Activated CD4-positive, alpha-beta T cell treated with anti-CD3 and anti-CD28 coated beads for 48 hours (primary cell): ENCODE data around the gene FEN1.

Experiments used
- DNase-seq: peaks from one replicate; pipeline ENCODE4 v3.0.0-alpha.2; 2020

Gene FEN1

DNA sequence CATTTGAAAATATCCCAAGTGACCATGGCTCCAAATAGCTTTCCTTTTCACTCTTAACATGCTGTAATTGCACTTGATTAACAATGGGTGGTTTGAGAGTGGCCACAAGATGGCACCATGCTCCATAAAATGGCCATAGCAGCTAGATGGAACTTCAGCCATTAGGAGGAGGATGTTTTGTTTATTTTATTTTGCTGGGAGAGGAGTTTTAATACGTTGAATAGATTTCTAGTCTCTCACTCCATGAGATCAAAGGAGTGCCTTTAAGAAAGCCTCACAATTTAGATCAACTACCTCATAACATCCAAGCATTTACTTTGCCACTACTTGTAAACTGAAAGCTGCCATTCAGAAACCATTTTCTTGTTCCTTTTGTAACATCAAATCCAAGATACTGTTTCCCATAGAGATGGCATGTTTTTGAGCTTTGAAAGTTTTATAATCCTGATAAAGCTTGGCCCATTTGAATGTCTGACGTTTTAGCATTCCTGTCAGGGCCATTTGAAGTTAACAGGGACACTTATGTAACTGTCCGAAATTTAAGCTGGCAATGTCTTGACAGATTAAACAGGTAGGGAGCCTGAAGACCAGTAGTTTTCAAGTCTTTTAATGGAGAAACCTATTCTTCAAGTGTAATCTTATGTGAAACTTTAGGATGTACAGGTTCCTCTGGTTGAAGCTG, 4.7 kb downstream of the FEN1 start:
- peak; percentile 72 for DNase-seq

DNA sequence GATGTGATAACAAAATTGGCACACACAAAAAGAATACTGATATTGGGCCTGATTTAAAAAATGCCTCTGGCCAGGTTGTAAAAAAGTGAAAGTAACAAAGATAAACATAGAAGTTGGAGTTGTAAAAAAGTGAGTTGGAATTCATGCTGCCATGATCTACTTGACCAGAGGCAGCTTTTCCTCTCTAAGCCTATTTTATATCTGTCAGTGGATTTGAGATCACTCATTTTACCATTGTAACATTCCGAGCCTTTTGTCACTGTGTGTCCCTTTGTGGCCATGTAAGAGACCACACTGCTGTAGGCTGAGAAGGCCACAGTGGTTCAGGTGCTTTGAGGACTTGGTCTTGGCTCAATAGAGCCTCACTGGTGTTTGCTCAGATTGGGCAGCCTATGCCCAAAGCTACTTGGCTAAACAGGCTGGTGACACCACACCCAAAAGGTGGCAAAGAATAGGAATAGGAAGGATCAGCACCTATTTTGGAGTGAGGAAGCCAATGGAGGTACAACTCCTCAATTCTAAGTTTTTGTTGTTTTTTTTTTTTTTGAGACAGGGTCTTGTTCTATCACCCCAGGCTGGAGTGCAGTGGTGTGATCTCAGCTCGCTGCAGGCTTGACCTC, 7.1 kb downstream of the FEN1 start:
- DNase-seq: no peak

DNA sequence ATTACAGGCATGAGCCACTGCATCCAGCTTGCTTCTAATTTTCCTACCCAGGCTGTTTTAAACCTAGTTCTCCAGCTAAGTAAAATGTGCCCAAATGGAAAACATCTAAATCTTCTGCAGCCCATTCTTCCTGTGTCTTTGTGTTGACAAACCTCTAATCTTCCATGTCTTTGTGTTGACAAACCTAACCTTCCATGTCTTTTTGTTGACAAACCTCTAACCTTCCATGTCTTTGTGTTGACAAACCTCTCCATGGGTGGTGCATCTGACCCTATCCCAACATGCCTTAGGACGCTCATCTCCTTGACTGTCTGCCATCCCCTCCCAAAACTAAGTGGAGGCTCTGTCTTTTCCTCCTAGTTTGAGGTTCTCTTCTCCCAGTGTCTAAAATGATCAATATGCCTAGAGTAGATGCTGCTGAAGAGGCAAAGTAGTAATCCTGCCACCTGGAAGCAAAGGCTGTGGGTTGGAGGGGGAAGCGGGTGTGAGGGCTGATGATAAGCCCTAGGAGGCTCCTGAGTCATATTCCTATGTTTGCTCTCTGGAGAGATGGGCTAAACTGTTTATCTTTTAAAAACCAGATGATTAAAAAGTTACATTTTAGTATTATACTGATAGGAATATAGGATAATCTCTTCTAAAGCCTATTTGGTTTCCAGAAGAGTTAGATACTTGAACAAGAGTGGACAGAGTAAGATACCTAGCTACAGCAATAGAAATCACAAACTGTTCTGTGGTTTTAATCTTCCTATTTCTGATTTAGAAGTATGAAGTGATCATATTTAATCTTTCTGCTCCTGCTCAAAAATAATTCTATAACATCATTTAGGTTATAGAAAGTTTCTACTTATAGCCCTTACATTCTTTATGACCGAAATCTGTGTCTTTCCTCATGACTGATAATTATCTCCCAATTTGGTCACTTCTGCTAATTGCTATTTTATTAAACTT, 7.9 kb downstream of the FEN1 start:
- no peak for DNase-seq

DNA sequence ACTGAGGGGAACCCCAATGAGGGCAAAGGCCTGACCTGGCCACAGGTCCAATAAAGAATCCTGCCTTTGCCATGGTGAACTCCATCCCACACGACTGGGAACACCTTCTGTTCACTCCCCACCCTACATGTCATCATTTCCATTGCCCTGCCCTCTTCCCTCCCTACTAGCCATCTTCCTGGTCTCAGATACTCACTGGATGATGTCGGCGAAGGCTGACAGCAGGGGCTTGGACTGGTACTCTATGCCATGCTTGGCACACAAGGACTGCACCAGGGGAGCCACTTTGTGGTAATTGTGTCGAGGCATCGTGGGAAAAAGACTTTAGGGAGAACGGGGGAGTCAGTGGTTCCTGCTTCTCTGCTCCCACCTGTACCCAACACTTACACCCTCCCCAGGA, 9.9 kb downstream of the FEN1 start:
- no peak for DNase-seq

DNA sequence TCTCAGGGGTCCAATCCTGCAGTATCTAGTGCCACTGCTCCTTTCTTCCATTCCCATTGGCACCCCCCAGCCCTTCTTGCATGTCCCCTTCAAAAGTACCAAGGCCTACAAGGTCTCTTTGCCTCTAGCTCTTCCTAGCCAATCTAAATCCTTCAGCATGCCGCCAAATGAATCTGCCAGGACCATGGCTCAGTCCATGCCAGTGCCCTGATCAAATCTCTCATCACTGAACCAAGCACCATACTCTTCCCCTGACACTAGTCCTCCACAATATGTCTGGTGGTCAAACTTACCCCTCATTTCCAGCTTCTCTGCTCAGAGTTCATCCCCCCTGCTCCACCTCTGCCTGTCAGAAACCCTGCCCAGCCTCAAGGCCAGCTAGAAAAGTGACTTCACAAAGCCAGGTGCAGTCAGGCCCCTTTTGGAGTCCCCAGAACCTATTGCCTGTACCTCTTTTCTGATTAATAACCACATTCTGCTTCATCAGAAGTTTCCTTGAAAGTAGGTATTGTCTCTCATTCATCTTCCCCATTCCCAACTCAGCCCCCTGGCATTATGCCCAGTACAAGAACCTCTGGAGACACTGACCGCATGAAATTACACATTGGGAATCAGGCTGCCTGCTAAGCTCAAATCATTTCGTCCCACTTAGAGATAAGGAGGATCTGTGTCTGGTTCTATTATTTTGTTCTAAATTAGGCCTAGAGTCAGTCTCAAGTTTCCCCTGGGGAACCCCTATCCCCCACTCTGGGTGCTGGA, 11.4 kb downstream of the FEN1 start:
- no peak for DNase-seq

DNA sequence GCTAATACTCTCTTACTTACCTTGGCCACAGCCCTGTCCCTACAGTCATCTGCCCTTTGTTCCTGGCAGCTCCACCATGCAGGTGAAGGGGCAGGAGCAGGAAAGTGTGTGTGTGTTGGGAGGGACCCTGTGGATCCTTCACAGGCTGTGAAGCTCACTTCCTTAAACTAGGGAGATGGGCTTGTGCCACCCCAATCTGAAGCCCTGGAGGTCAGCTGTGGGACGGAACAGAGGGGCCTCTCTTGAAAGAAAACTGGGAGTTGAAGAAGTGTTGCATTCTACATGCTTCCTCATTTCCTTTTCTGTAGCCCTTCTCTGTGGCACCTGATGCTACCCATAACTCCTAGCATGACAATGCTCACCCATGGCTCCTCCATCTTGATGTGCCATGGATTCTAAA, 12.4 kb downstream of the FEN1 start:
- no peak for DNase-seq

DNA sequence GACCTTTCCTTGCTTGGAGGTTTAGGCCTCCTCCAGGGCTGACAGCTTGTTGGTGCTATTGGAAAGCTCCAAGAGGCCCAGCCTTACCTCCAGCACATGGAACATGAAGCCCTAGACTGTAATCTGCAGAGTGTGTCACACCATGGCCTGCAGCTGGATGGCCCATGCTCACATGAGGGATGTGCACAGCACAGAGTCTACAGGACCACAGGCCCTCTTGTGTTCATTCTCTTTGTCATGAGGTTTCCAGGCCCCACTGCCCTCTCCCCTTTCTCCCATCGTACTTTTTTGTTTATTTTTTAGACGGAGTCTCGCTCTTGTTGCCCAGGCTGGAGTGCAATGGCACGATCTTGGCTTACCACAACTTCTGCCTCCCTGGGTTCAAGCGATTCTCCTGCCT, 14.1 kb downstream of the FEN1 start:
- no peak for DNase-seq

DNA sequence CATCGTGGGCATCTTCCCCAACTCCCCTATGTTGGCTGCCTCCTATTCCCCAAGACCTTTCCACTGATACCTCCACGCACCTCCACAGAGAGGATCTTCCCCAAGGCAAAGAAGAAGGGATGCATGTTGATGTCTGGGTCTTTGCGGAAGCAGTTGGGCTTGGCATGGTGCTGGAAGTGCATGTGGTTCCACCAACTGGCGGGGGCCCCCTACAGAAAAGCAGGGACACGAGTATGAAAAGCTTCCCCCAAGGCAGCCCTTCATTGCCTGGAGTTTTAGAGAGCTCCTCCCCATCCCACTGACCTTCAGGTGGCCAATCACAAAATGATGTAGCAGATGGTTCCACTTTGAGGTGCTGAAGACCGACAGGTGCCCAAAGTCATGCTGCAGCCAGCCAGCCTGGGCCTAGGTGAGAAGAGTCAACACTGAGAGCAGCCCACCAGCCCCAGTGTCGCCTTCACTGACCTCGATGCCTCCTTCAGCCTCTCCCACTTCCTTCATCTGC, 18.0 kb downstream of the FEN1 start:
- DNase-seq: no peak

DNA sequence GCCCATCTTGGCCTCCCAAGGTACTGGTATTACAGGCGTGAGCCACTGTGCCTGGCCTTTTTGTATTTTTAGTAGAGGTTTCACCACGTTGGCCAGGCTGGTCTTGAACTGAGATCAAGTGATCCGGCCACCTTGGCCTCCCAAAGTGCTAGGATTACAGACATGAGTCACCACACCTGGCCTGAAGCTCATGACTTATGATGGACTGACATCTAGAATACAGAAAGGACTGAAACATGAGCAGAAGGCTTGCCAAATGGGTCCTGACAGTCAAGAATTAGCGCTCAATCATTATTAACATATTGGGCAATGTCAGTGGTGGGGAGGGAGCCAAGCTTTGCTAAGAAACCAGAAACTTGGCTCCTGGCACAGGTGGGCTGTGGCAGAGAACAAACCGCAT, 19.1 kb downstream of the FEN1 start:
- DNase-seq: no peak

DNA sequence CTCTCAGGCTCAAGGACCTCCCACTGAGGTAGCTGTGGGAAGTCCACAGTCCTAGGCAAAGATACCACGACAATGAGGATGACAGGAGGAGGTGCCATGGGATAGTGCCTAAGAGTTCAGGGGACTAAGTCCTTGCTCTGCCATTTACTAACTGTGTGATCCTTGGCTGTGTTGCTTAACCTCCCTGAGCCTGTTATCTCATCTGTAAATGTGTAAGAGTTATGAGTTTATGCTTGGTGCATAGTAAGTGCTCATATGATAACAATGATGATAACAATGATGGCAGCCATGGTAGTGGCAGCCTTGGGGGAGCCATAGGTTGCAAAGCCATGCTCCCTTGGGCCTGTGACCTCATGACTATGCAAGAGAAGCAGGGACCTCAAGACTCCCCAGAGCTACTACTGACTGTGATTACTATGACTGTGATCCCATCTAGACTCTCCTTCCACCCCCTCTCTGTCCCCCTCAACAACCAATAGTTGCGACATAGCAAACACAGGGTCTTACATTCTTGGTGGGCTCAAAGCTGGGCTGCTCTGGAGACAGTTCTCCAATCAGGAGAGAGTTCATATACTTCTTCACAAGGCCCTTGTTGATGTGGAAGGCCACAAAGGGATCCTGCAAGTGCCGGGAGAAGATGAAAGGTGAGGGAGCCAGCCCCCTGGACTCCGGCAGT, 20.2 kb downstream of the FEN1 start:
- no peak for DNase-seq

DNA sequence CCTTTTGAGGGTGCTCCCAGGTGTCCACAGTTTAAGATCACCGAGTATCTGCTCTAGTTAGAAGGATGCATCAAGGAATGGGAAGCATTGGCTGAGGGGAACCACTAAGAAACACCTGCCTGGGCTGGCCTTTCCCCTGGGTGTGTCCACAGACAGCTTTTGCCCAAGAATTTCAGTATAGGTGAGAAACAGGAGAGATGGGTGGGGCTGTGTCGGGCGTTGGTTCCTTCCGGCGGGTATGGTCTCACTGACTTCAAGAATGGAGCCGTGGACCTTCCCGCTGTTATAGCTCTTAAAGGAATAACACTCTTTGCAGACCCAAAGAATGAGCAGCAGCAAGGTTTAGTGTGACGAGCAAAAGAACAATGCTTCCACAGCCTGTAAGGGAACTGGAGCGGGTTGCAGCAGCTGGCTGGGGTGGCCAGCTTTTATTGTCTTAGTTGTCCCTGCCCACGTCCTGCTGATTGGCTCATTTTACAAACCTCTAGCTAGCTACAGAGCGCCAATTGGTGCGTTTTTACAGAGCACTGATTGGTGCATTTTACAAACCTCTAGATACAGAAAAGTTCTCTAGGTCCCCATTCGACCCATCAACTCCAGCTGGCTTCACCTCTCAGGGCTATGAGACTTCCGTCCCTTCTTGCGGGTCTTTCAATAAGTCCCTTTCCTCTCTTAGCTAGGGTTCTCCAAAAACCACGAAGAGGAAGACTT, 21.7 kb downstream of the FEN1 start:
- peak; percentile 39 for DNase-seq

DNA sequence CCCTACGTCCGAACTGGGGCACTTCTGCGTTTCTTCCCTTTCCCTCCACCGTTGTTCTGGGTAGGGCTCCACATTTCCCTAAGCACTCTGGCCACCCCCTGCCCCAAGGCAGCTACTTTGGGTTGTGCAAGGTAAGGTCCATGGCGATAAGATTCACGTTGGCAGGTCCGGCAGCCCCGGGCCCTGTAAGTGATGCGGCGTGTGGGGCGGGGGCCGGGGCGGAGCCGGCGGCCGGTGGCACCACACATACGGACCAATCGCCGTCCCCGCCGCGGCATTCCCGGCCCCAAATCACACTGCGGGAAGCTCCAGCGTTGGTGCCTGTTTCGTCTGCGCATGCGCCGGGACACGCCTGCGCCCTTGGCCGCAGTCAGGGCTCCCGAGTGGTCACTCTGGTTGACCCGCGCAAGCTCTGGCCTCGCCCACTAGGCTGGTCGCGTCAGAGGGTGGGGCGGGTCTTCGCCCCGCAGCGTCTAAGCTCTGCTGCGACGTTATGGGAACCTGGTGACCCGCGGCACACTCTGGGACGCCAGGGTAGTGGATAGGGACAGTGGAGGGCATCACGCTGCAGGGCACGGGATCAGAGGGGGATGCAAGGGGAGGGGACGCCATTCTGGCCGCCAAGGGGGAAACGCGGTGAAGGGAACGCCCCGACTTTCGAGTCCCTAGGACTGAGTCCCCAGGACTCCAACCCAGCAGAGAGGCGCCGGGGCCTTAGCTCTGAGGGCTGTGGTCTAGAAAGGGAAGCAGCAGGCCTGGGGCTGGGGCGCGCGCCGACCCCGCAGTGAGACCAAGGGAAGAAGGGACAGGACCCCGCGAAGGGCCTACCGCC, 22.5 kb downstream of the FEN1 start:
- peak; percentile 71 for DNase-seq

DNA sequence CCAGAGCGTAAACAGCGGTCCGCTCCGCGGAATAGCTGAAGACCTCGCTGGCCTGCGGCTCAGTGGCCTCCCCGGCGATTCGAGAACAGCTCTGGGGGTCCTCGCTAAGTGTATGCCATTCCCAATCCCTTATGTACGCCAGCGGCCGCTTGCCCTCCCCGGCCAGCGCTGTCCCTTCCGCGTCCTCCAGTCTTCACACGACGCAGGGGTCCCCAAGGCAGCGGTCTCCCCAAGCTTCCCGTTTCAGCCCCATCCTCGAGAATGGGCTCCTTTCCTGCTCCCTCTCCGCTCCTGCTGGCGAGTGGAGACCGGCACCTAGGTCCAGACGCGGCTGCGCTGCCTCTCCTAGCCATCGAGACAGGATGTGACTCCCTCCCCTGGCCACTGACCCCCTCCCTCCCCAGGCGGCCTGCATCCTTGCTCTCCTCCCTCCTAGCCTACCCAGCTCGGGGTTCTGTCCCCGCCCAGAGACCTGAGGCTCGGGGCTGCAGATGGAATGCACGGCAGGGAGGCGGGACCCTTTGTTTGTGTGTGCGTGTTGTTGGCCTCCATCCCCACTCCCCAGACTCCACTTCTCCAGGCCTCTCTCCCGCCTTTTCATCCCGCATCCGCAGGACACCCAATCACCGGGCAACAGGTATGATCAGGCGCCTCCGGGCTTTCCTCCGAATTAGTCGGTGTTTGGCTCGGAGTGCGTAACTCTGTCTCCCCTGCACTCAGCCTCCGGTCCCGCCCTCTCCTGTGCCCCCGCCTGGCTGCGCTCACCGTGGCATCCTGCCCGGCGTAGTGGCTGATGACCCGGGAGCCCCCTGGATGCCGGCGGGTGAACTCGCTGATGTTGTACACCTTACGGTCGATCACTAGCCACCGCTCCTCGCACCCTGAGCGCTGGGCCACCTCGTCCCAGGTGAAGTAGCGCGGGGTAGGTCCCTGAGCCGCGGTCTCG, 23.4 kb downstream of the FEN1 start:
- peak; percentile 75 for DNase-seq

DNA sequence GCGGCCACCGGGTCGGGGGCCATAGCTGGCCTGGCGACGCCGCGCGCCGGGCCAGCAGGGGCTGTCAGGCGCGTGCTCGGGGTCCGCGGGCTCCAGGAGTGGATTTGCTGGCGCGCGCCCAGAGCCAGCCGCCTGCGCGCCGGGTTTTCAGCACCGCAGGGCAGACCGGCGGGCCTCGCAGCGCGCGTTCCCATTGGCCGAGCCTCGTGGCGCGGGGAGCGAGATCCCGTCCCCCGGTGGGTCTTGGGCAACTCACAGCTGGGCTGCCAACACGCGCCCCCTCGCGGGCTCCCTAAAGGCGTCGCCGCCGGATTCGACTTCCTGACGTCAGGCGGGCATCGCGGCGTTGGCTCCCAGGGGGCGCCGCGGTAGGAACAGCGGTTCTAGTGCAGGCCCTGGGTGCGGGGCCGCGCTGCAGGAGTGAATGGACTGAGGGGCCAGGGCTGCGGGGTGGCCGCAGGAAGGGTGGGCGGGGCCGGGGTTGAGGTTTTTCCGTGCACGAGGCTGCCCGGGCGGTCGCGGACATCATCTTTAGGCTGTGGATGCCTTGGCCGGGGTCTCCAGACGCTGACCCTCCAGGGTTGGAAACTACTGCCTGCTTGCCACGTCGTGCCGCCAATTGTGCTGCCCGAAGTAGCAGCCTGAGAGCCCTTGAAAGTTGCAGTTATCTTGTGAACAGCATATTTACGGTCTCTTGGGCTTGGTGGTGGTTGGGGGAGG, 24.2 kb downstream of the FEN1 start, which contains the start of gene FADS1:
TSS of gene FADS1 (minus strand) at position 268 of the 720 bp plus-strand sequence. CDS start at position 194, 74 bp downstream.
- peak; percentile 89 for DNase-seq

DNA sequence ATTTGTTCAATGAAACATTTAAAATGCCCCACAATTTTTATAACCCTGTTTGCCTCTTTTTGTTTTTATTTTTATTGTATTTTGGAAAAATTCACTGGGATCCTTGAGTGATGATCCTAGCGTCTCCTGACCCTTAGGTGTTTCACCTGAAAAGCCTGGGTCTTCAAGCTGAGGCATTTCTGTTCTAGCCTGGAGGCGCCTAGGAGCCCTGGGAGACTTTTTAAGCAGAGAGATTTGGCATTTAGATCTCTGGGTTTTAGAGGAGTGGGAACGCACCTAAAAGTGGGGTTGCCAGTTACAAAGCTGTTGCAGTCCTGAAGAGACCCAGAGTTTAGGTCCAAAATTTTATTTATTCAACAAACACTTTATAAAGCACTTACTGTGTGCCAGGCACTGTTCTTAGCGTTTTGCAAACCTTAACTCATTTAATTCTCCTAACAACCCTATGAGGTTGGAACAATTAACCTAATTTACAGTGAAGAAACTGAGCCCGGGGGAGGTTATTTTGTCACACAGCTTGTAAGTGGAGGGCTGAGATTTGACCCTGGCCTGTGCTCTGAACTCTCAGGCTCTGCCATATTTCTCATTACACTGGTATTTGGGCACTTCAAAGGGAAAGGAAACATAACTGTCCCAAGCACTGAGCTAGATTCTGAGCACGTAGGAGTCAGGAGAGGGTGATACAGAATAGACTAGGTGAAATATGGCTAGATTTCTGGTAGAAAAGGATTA, 24.9 kb downstream of the FEN1 start:
- DNase-seq: no peak

DNA sequence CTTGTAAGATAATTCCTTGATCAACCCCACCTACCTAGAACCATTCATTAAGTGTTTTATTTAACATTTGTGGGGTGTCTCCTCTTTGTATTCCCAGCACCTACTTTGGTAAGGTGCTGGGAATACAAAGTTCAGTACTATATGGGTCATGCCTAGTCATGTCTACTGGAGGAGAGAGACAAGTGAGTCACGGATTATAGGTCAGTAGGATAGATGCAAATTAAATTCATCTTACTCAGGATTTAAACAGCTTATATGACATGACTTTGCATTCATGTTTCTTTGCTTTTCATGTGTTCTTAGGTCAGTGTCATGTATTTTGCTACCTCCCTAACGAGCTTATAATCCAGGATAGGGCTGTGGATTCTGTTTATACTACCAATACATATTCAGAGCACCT, 27.5 kb downstream of the FEN1 start:
- no peak for DNase-seq

DNA sequence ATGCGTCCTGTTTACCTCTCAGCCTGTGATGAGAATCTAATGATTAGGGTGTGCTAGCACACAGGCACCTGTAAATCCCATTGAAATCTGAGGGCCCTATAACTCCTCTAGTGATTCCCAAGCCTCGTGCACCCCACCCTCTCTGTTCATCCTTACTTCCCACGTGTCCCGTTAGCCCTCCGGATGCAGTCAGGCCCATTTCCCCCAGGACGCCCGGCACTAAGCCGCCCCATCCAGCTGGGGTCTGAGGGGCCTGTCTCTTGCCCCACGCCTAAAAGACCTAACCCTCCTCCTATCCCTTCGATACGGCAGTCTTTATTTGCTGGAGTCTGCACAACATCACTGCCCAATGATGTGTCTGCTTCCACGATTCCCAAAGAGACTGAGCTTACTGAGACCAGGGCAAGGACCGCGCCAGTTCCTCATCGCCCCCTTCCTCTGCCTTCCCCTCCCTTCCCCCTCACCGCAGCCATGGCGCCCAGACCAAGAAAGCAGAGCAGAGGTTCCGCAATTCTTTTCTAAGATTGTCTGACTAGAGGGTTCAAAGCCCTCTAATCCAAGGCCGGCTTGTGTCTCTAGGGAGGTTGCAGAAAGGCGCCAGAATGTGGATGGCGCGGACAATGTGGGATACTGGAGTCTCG, 34.3 kb downstream of the FEN1 start:
- no peak for DNase-seq
